Occipital lobe (tissue), 1 donor: Measurements from ENCODE around the gene ADGRG1. TPM values are rescaled to one million over a fixed set of nuclear protein-coding genes. Genes with fewer than 3 reads are reported as not detected.

Experiments used
- total RNA-seq: library from RNA; depleted of rRNA; stranded (reverse); fragments of >200 nt; gene quantifications from one replicate; pipeline ENCODE4 v1.2.3, GENCODE V29; 2014

Gene ADGRG1
- total RNA-seq, 1 donor from 2014 or later: 31.4 TPM

Other genes with a start within 250 kb of the ADGRG1 start
- gene CCL17, start 223.9 kb upstream of the ADGRG1 start, total RNA-seq: not detected
- 51.5 TPM for gene CIAPIN1, start 181.2 kb upstream of the ADGRG1 start, total RNA-seq
- gene COQ9, start 181.2 kb upstream of the ADGRG1 start, total RNA-seq: 20.9 TPM
- gene POLR2C, start 166.0 kb upstream of the ADGRG1 start, total RNA-seq: 52.7 TPM
- gene DOK4, start 142.1 kb upstream of the ADGRG1 start, total RNA-seq: 65.0 TPM
- 1.7 TPM for gene CCDC102A, start 92.1 kb upstream of the ADGRG1 start, total RNA-seq
- gene ADGRG5, start 86.0 kb upstream of the ADGRG1 start, total RNA-seq: not detected
- gene ADGRG3, start 39.7 kb downstream of the ADGRG1 start, total RNA-seq: 0.16 TPM
- gene DRC7, start 66.2 kb downstream of the ADGRG1 start, total RNA-seq: 0.78 TPM
- gene KATNB1, start 107.1 kb downstream of the ADGRG1 start, total RNA-seq: 27.8 TPM
- gene KIFC3, start 173.9 kb downstream of the ADGRG1 start, total RNA-seq: 44.6 TPM